ENCODE data around the gene LMNA.
"Not testable (repeated sequence)": the region's sequence is repeated elsewhere in the genome, so short reads cannot be mapped to it uniquely, and the experiment has no call there.

Gene LMNA

GRCh38 chr1:156104861-156105832 lies 9.4 kb upstream of the LMNA start:
- DNase-seq = no peak

GRCh38 chr1:156106624-156107488 lies 7.7 kb upstream of the LMNA start:
- no peak for DNase-seq

- no peak for DNase-seq
These were observed 6.5 kb upstream of the LMNA start for GRCh38 chr1:156108057-156108456.

GRCh38 chr1:156108664-156109241 lies 5.8 kb upstream of the LMNA start:
- DNase-seq = no peak

- no peak for DNase-seq
These were observed 4.3 kb upstream of the LMNA start for GRCh38 chr1:156110252-156110651.

GRCh38 chr1:156111355-156111962 lies 3.1 kb upstream of the LMNA start:
- DNase-seq = no peak

GRCh38 chr1:156112276-156113137 lies 2.0 kb upstream of the LMNA start:
- no peak for DNase-seq

- no peak for DNase-seq
These were observed 1.1 kb upstream of the LMNA start for GRCh38 chr1:156113282-156113950.

GRCh38 chr1:156114919-156115513 lies 505 bp downstream of the LMNA start:
- no peak for DNase-seq

GRCh38 chr1:156115514-156116374 lies 1.2 kb downstream of the LMNA start:
- DNase-seq = no peak

GRCh38 chr1:156116731-156117130 lies 2.2 kb downstream of the LMNA start:
- not testable (repeated sequence) for DNase-seq

- DNase-seq = no peak
These were observed 3.1 kb downstream of the LMNA start for GRCh38 chr1:156117414-156118176.

GRCh38 chr1:156118177-156118868 lies 3.8 kb downstream of the LMNA start:
- no peak for DNase-seq

GRCh38 chr1:156119503-156120209 lies 5.1 kb downstream of the LMNA start:
- DNase-seq = no peak

GRCh38 chr1:156120318-156120717 lies 5.8 kb downstream of the LMNA start:
- no peak for DNase-seq

- DNase-seq = not testable (repeated sequence)
These were observed 6.5 kb downstream of the LMNA start for GRCh38 chr1:156121005-156121404.

GRCh38 chr1:156121457-156121856 lies 6.9 kb downstream of the LMNA start:
- DNase-seq = no peak

GRCh38 chr1:156122086-156122485 lies 7.6 kb downstream of the LMNA start:
- DNase-seq = no peak

All from NCI-H2081 treated with DMSO at 0.1 percent for 48 hours (cell line).